ENCODE measurements around the gene HTT. TPM values are rescaled to one million over a fixed set of nuclear protein-coding genes. Genes with fewer than 3 reads are reported as not detected.

The HTT gene
- total and polyA plus RNA-seq, 9 of the 15 experiments (the other 6 are each of a cell fraction or from before 2014, with no cell fraction given) = 0.66 to 31.6 (median 14.7) TPM

DNA sequence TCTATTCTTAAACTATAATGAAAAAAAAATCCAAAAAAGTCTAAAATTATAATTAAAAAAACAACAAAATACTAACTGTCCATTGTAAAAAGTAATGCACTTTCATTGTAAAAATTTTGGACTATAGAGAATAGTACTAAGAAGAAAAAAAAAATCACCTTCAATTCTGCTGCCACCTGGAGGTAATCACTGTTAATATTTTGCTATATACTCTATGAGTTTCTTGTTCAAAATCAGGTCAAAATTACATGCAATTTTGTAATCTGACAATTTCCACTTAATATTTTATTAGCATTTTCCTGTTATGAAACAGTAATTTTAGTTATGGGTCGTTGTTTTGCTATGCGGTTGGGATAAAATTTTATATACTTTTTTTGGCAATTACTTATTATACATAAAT, 62.0 kb downstream of the HTT start:
- WGBS (ENCODE audit: insufficient coverage, low coverage, missing lambda C conversion rate) = 93% methylated on average over 2 of the region's 2 CpGs
- no peak overlapping the region for H2AFZ ChIP-seq (ENCODE audit: low read depth, low read length)
- no peaks in the 10 kb centered on the region for H3K27me3 ChIP-seq (ENCODE audit: control insufficient read depth in 2 of 2, insufficient read depth in 2 of 2, low read length in 2 of 2)
- intact Hi-C loops (cut with micrococcal nuclease) = loop anchor here (10.0 kb wide), 1 partner anchor 92 kb away; no protein-coding TSS in a partner anchor
- H3K4me3 ChIP-seq = no peak overlapping the region
- ATAC-seq (no peak), DNase-seq (ENCODE audit: extremely low read depth in 1 of 4, low spot score in 3 of 4) (no peak), FAIRE-seq (peak; percentile 6)
- H3K4me2 ChIP-seq (ENCODE audit: insufficient read depth, low read length) = no peak overlapping the region
- H3K9me1 ChIP-seq (ENCODE audit: control insufficient read depth, insufficient read depth, low read length) = no peaks in the 10 kb centered on the region
- no TSS peak for BruUV-seq (replicated peaks)
- no peaks in the 10 kb centered on the region for H3K9me3 ChIP-seq (replicated peaks; ENCODE audit: control insufficient read depth, insufficient read depth, low read depth, low read length)
- no peaks in the 10 kb centered on the region for H3K79me2 ChIP-seq (ENCODE audit: control insufficient read depth, insufficient read depth, low read length)
- in situ Hi-C loops (cut with MboI) = no loop called here
- CTCF ChIA-PET (ENCODE audit: low intra/inter-chr PET ratio) = interaction anchor here (0.5 to 2.0 kb wide), 5 partner anchors 10 to 173 kb away, joined by 3 to 7 read pairs (median 3); partner anchors contain the start of genes GRK4 and NOP14
- H3K9ac ChIP-seq (ENCODE audit: insufficient read depth in 1 of 2, low read depth in 2 of 2, low read length in 2 of 2) = no peak overlapping the region
- H4K20me1 ChIP-seq (replicated peaks; ENCODE audit: control insufficient read depth, insufficient read depth, low read length) = no peaks in the 10 kb centered on the region
- peaks cover 61% of the 10 kb centered on the region for H3K36me3 ChIP-seq (ENCODE audit: control insufficient read depth, insufficient read depth, low read length)
- no peak overlapping the region for H3K27ac ChIP-seq (ENCODE audit: extremely low read depth, low read depth, low read length)
- POLR2A ChIA-PET = interaction anchor here (0.5 to 2.3 kb wide), 2 partner anchors 9 to 150 kb away, joined by 3 to 11 read pairs; no protein-coding TSS in a partner anchor
- no peaks in the 10 kb centered on the region for H3K4me1 ChIP-seq (replicated peaks in 1 of 2; ENCODE audit: control insufficient read depth in 2 of 2, insufficient read depth in 2 of 2, low read length in 2 of 2)
- TF ChIP-seq, protein P1, sequence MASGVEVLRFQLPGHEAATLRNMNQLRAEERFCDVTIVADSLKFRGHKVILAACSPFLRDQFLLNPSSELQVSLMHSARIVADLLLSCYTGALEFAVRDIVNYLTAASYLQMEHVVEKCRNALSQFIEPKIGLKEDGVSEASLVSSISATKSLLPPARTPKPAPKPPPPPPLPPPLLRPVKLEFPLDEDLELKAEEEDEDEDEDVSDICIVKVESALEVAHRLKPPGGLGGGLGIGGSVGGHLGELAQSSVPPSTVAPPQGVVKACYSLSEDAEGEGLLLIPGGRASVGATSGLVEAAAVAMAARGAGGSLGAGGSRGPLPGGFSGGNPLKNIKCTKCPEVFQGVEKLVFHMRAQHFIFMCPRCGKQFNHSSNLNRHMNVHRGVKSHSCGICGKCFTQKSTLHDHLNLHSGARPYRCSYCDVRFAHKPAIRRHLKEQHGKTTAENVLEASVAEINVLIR (CRISPR knock-in tag; IDR thresholded peaks at IDR 0.05) = no peak
- TF ChIP-seq GTF2E2 (tag; IDR thresholded peaks at IDR 0.05) = no peak
- TF ChIP-seq ZNF668 (CRISPR knock-in tag; IDR thresholded peaks at IDR 0.05) = no peak
- 0 out of 4 replicates have a peak, but pooled peaks of 1 of the 2 experiments have one; percentile 10 for TF ChIP-seq RAD21 (CRISPR knock-in tag; conservative IDR thresholded peaks at IDR 0.05 in 1 of 2, IDR thresholded peaks at IDR 0.05 in 1 of 2)
- TF ChIP-seq MED1 (CRISPR knock-in tag; IDR thresholded peaks at IDR 0.05; ENCODE audit: borderline replicate concordance) = no peak
- TF ChIP-seq, protein P2, sequence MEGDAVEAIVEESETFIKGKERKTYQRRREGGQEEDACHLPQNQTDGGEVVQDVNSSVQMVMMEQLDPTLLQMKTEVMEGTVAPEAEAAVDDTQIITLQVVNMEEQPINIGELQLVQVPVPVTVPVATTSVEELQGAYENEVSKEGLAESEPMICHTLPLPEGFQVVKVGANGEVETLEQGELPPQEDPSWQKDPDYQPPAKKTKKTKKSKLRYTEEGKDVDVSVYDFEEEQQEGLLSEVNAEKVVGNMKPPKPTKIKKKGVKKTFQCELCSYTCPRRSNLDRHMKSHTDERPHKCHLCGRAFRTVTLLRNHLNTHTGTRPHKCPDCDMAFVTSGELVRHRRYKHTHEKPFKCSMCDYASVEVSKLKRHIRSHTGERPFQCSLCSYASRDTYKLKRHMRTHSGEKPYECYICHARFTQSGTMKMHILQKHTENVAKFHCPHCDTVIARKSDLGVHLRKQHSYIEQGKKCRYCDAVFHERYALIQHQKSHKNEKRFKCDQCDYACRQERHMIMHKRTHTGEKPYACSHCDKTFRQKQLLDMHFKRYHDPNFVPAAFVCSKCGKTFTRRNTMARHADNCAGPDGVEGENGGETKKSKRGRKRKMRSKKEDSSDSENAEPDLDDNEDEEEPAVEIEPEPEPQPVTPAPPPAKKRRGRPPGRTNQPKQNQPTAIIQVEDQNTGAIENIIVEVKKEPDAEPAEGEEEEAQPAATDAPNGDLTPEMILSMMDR (IDR thresholded peaks at IDR 0.05 in 2 of 3, conservative IDR thresholded peaks at IDR 0.05 in 1 of 3; ENCODE audit: insufficient read depth in 2 of 3, low read depth in 1 of 3, low read length in 3 of 3) = peak in 2 of 3 experiments; percentile 3 to 39; a peak in 3 of 6 replicates
- no peak for TF ChIP-seq GTF3C2 (IDR thresholded peaks at IDR 0.05; ENCODE audit: borderline replicate concordance, extremely low read depth, insufficient read length)
- TF ChIP-seq ZNF384 (IDR thresholded peaks at IDR 0.05; ENCODE audit: low read depth, low read length) = peak; percentile 56; the same call in 1 of the 2 replicates
- TF ChIP-seq KLF13 (tag; IDR thresholded peaks at IDR 0.05; ENCODE audit: borderline replicate concordance, low read depth) = no peak
- TF ChIP-seq KAT8 (IDR thresholded peaks at IDR 0.05; ENCODE audit: low read depth) = no peak
- no peak for TF ChIP-seq ARID2 (IDR thresholded peaks at IDR 0.05)
